ENCODE data around the gene ADAM12. TPM values are rescaled to one million over a fixed set of nuclear protein-coding genes. Genes with fewer than 3 reads are reported as not detected.

ADAM12 gene
- total and polyA plus RNA-seq, 2 of the 13 experiments (the other 11 are each of a cell fraction or from before 2014, with no cell fraction given) = not detected

GRCh38 chr10:126070476-126071215, 317.6 kb downstream of the ADAM12 start:
- Histone ChIP-seq H3K27me3 (ENCODE audit: control insufficient read depth in 1 of 2, insufficient read depth in 2 of 2, low read length in 2 of 2) (peaks cover 2 to 33% of the 10 kb centered on the region in 2 experiments; a peak in 3 of 5 replicates), H3K4me1 (ENCODE audit: insufficient read depth, low read length) (no peaks in the 10 kb centered on the region), H3K36me3 (replicated peaks in 1 of 2; ENCODE audit: control insufficient read depth in 1 of 2, insufficient read depth in 2 of 2, low read length in 2 of 2) (no peaks in the 10 kb centered on the region), H3K4me3 (replicated peaks in 1 of 3; ENCODE audit: insufficient read depth in 1 of 3, low read depth in 2 of 3, low read length in 3 of 3) (no peak overlapping the region), H3K79me2 (ENCODE audit: insufficient read depth, low read length) (no peaks in the 10 kb centered on the region), H3K27ac (ENCODE audit: extremely low read length, insufficient read depth, low read length) (no peak overlapping the region), H2AFZ (ENCODE audit: low read length) (no peak overlapping the region), H4K20me1 (ENCODE audit: insufficient read depth, low read length) (no peaks in the 10 kb centered on the region), H3K4me2 (ENCODE audit: low read depth, low read length) (no peak overlapping the region), H3K9me3 (ENCODE audit: low read length) (no peaks in the 10 kb centered on the region), H3K9ac (ENCODE audit: insufficient read depth, low read depth, low read length) (no peak overlapping the region)
- ATAC-seq (no peak), FAIRE-seq (no peak), DNase-seq (ENCODE audit: low spot score) (no peak)
- CTCF ChIA-PET (ENCODE audit: low intra/inter-chr PET ratio, low total read pairs) = no interaction called here
- 10% methylated on average over 8 of the region's 8 CpGs for WGBS (ENCODE audit: low lambda C conversion rate)
- POLR2A ChIA-PET = no interaction called here
- BruUV-seq (replicated peaks) = no TSS peak
- intact Hi-C loops (cut with micrococcal nuclease; ENCODE audit: unreplicated experiment) (no loop called here), in situ Hi-C loops (cut with HindIII; ENCODE audit: extremely low pct_ligation_motif_present, low pct_unique_long_range_greater_than_20kb) (no loop called here)
- TF ChIP-seq SKIL (CRISPR knock-in tag; IDR thresholded peaks at IDR 0.05; ENCODE audit: borderline replicate concordance) (no peak), SIN3A (IDR thresholded peaks at IDR 0.05; ENCODE audit: borderline replicate concordance, low read depth, low read length) (no peak), PHF20 (CRISPR knock-in tag; IDR thresholded peaks at IDR 0.05) (no peak)

DNA sequence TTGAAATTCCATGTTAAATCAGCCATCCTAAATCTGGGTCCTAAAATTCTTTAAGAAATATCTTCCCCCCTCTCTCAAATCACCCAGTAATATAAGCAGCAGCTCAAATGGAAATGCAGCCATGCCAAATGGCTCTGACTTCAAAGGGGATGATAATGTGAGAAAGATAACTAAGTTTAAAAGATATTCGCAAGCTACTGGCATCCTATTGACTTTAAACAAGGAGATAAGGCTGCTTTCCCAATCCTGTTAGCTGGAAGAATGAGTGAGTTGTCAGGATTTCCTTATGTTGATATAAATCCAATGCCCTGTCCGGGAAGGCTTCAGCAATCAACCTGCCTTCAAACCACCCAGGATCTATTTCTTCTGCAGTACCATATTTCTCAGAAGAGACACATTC, 320.0 kb downstream of the ADAM12 start:
- H3K36me3 ChIP-seq (replicated peaks in 1 of 2; ENCODE audit: control insufficient read depth in 1 of 2, insufficient read depth in 2 of 2, low read length in 2 of 2) = no peaks in the 10 kb centered on the region
- no peak overlapping the region for H3K4me3 ChIP-seq (replicated peaks in 1 of 3; ENCODE audit: insufficient read depth in 1 of 3, low read depth in 2 of 3, low read length in 3 of 3)
- CTCF ChIA-PET (ENCODE audit: low intra/inter-chr PET ratio, low total read pairs) = no interaction called here
- FAIRE-seq = no peak
- 0% methylated on average over 2 of the region's 2 CpGs for WGBS (ENCODE audit: low lambda C conversion rate)
- in situ Hi-C loops (cut with HindIII; ENCODE audit: extremely low pct_ligation_motif_present, low pct_unique_long_range_greater_than_20kb) = no loop called here
- H3K79me2 ChIP-seq (ENCODE audit: insufficient read depth, low read length) = no peaks in the 10 kb centered on the region
- H3K4me1 ChIP-seq (ENCODE audit: insufficient read depth, low read length) = no peaks in the 10 kb centered on the region
- H3K4me2 ChIP-seq (ENCODE audit: low read depth, low read length) = no peak overlapping the region
- no TSS peak for BruUV-seq (replicated peaks)
- POLR2A ChIA-PET = no interaction called here
- no peaks in the 10 kb centered on the region for H3K9me3 ChIP-seq (ENCODE audit: low read length)
- no peak overlapping the region for H3K9ac ChIP-seq (ENCODE audit: insufficient read depth, low read depth, low read length)
- H4K20me1 ChIP-seq (ENCODE audit: insufficient read depth, low read length) = no peaks in the 10 kb centered on the region
- peaks cover 2 to 29% of the 10 kb centered on the region in 2 experiments; a peak in 4 of 5 replicates for H3K27me3 ChIP-seq (ENCODE audit: control insufficient read depth in 1 of 2, insufficient read depth in 2 of 2, low read length in 2 of 2)
- no peak overlapping the region for H2AFZ ChIP-seq (ENCODE audit: low read length)
- no peak for DNase-seq (ENCODE audit: low spot score)
- intact Hi-C loops (cut with micrococcal nuclease; ENCODE audit: unreplicated experiment) = no loop called here
- no peak overlapping the region for H3K27ac ChIP-seq (ENCODE audit: extremely low read length, insufficient read depth, low read length)
- no peak for ATAC-seq
- TF ChIP-seq ZMAT5 (CRISPR knock-in tag; IDR thresholded peaks at IDR 0.05; ENCODE audit: borderline replicate concordance, low read depth) (no peak), ZNF576 (CRISPR knock-in tag; IDR thresholded peaks at IDR 0.05) (no peak), ZFAT (CRISPR knock-in tag; conservative IDR thresholded peaks at IDR 0.05) (no peak), ZKSCAN5 (CRISPR knock-in tag; IDR thresholded peaks at IDR 0.05) (no peak), TAF15 (IDR thresholded peaks at IDR 0.05; ENCODE audit: low read depth, low read length, poor library complexity, severe bottlenecking) (no peak), PHF5A (CRISPR knock-in tag; IDR thresholded peaks at IDR 0.05; ENCODE audit: low read depth, unreplicated experiment) (no peak), AFF4 (CRISPR knock-in tag; IDR thresholded peaks at IDR 0.05) (no peak)
